MM.1S (cell line): ENCODE data around the gene CCDC169.

Experiments used
- DNase-seq: peaks from one replicate; pipeline ENCODE4 v3.0.0-alpha.2; 2015
- H2AFZ ChIP-seq: fragments of 300-600 bp; sonication (generic); 2 replicates; pipeline ENCODE4 v1.6.0; 2016; ENCODE audit warnings: antibody characterized with exemption, low read length
- H3F3A ChIP-seq: fragments of 300-600 bp; sonication (generic); 2 replicates; pipeline ENCODE4 v1.6.1; 2016; ENCODE audit warnings: mild to moderate bottlenecking, antibody characterized with exemption, low read length, moderate library complexity, mixed read lengths; ENCODE audit not compliant: insufficient read depth
- H3K27ac ChIP-seq: fragments of 300-600 bp; sonication (generic); 2 replicates; pipeline ENCODE4 v1.5.1; 2016; ENCODE audit warnings: mild to moderate bottlenecking, low read length
- H3K27me3 ChIP-seq: fragments of 300-600 bp; sonication (generic); replicated peaks from 2 replicates; pipeline ENCODE4 v1.6.0; 2016; ENCODE audit warnings: low read length; ENCODE audit not compliant: insufficient read depth
- H3K36me3 ChIP-seq: fragments of 300-600 bp; sonication (generic); replicated peaks from 2 replicates; pipeline ENCODE4 v1.6.1; 2016; ENCODE audit warnings: mild to moderate bottlenecking, low read length, mixed read lengths; ENCODE audit not compliant: insufficient read depth
- H3K4me1 ChIP-seq: fragments of 300-600 bp; sonication (generic); 2 replicates; pipeline ENCODE4 v1.6.1; 2016; ENCODE audit warnings: low read length, mixed read lengths
- H3K4me2 ChIP-seq: fragments of 300-600 bp; sonication (generic); 2 replicates; pipeline ENCODE4 v1.6.0; 2016; ENCODE audit warnings: low read depth, low read length
- H3K4me3 ChIP-seq: fragments of 300-600 bp; sonication (generic); 2 replicates; pipeline ENCODE4 v1.5.1; 2016; ENCODE audit warnings: low read length, mixed read lengths
- H3K79me2 ChIP-seq: fragments of 300-600 bp; sonication (generic); 2 replicates; pipeline ENCODE4 v1.6.1; 2016; ENCODE audit warnings: mixed run types, low read length, mixed read lengths
- H3K9ac ChIP-seq: fragments of 300-600 bp; sonication (generic); 2 replicates; pipeline ENCODE4 v1.6.1; 2016; ENCODE audit warnings: low read length, mixed read lengths
- H3K9me2 ChIP-seq: fragments of 300-600 bp; sonication (generic); replicated peaks from 2 replicates; pipeline ENCODE4 v1.6.1; 2016; ENCODE audit warnings: mild to moderate bottlenecking, low read length, mixed read lengths; ENCODE audit not compliant: insufficient read depth
- H3K9me3 ChIP-seq: fragments of 300-600 bp; sonication (generic); replicated peaks from 2 replicates; pipeline ENCODE4 v1.6.1; 2016; ENCODE audit warnings: mild to moderate bottlenecking, low read length, mixed read lengths; ENCODE audit not compliant: insufficient read depth
- H4K20me1 ChIP-seq: fragments of 300-600 bp; sonication (generic); 2 replicates; pipeline ENCODE4 v1.6.1; 2016; ENCODE audit warnings: mild to moderate bottlenecking, low read length, moderate library complexity, mixed read lengths; ENCODE audit not compliant: insufficient read depth
- EZH2 ChIP-seq: fragments of 300-600 bp; sonication (generic); optimal IDR thresholded peaks from 2 replicates; pipeline ENCODE3; 2017; ENCODE audit warnings: low read depth, mild to moderate bottlenecking, antibody characterized with exemption, low read length, mixed read lengths
- EZH2phosphoT487 ChIP-seq: fragments of 300-600 bp; sonication (generic); IDR thresholded peaks from 2 replicates; pipeline ENCODE4 v1.6.1; 2018; ENCODE audit warnings: antibody characterized with exemption, low read length
- TF ChIP-seq, protein P1 (sequence below): fragments of 300-600 bp; sonication (generic); IDR thresholded peaks from 2 replicates; pipeline ENCODE4 v1.5.1; 2016; ENCODE audit warnings: antibody characterized with exemption, low read length, mixed read lengths

CCDC169 gene

DNA sequence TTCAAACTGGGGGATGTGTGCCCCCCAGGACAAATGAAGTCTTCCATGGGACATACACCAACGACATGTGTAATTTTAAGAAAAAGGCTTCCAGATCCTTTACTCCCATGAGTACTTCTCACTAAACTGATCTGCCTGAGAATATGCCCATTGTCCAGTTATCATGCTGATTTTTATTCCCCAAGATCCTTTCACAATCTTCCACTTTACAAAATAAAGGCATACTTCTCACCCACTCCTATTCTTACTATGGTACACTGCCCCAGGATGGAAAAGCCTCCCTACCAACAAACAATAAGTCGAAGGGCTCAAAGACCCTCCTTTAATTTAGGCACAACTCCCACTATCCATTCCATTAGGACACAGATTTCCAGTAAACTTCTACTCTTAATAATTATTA lies 45.1 kb upstream of the CCDC169 start:
- H4K20me1 ChIP-seq = no peaks in the 10 kb centered on the region
- no peaks in the 10 kb centered on the region for H3K4me1 ChIP-seq
- H3K4me2 ChIP-seq = no peak overlapping the region
- no peak for DNase-seq
- no peak overlapping the region for H2AFZ ChIP-seq
- no peaks in the 10 kb centered on the region for H3K27me3 ChIP-seq
- H3K9me3 ChIP-seq = no peaks in the 10 kb centered on the region
- no peaks in the 10 kb centered on the region for H3K79me2 ChIP-seq
- TF ChIP-seq, protein P1, sequence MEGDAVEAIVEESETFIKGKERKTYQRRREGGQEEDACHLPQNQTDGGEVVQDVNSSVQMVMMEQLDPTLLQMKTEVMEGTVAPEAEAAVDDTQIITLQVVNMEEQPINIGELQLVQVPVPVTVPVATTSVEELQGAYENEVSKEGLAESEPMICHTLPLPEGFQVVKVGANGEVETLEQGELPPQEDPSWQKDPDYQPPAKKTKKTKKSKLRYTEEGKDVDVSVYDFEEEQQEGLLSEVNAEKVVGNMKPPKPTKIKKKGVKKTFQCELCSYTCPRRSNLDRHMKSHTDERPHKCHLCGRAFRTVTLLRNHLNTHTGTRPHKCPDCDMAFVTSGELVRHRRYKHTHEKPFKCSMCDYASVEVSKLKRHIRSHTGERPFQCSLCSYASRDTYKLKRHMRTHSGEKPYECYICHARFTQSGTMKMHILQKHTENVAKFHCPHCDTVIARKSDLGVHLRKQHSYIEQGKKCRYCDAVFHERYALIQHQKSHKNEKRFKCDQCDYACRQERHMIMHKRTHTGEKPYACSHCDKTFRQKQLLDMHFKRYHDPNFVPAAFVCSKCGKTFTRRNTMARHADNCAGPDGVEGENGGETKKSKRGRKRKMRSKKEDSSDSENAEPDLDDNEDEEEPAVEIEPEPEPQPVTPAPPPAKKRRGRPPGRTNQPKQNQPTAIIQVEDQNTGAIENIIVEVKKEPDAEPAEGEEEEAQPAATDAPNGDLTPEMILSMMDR = no peak
- TF ChIP-seq EZH2 = no peak
- no peak for TF ChIP-seq EZH2phosphoT487
- no peaks in the 10 kb centered on the region for H3K9me2 ChIP-seq
- H3F3A ChIP-seq = no peaks in the 10 kb centered on the region
- no peak overlapping the region for H3K27ac ChIP-seq
- no peak overlapping the region for H3K9ac ChIP-seq
- H3K36me3 ChIP-seq = no peaks in the 10 kb centered on the region
- no peak overlapping the region for H3K4me3 ChIP-seq

DNA sequence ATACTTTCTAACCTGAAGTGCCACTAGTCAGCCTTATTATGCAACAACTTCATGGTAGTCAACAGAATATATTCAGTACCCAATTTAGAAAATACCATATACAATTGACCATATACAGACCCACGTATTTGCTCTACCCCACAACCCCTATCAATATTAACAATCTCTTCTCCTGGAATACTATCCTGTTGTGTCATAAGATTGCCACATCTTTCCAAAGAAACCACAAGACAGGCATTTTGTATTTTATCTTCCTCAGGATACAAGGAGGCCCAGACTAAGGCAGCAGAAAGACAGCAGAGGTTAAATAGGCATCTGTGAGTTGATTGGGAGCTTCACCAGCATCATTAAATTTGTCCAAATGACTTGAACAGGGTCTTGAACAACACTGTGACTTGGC lies 44.1 kb upstream of the CCDC169 start:
- Histone ChIP-seq H3K9ac (no peak overlapping the region), H3K27me3 (no peaks in the 10 kb centered on the region), H3K4me1 (no peaks in the 10 kb centered on the region), H3K4me2 (no peak overlapping the region), H3K79me2 (no peaks in the 10 kb centered on the region), H4K20me1 (no peaks in the 10 kb centered on the region), H3K36me3 (no peaks in the 10 kb centered on the region), H3K9me3 (no peaks in the 10 kb centered on the region), H3K4me3 (no peak overlapping the region), H3K9me2 (no peaks in the 10 kb centered on the region), H3F3A (no peaks in the 10 kb centered on the region), H2AFZ (no peak overlapping the region), H3K27ac (no peak overlapping the region)
- no peak for DNase-seq
- TF ChIP-seq EZH2phosphoT487 (no peak), EZH2 (no peak)
- TF ChIP-seq, protein P1 = no peak

DNA sequence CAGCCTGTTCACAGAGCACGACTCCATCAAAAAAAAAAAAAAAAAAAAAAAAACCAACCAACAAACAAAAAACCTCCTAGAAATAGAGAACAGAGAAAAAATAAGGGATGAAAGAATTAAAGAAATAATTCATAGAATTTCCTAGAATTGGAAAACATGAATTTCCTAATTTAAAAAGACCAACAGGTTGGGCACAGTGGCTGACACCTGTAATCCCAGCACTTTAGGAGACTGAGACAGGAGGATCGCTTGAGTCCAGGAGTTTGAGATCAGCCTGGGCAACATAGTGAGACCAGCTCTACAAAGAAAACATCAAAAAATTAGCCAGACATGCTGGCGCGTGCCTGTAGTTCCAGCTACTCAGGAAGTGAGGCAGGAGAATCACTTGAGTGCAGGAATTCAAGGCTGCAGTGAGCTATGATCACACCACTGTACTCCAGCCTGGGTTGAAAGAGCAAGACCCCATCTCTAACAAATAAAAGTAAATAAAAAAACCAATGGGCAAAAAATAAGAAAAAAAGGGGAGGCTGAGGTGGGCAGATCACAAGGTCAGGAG lies 42.1 kb upstream of the CCDC169 start:
- H3F3A ChIP-seq = no peaks in the 10 kb centered on the region
- H3K4me1 ChIP-seq = no peaks in the 10 kb centered on the region
- H3K79me2 ChIP-seq = no peaks in the 10 kb centered on the region
- H3K9me3 ChIP-seq = no peaks in the 10 kb centered on the region
- no peak overlapping the region for H3K4me3 ChIP-seq
- no peak overlapping the region for H3K4me2 ChIP-seq
- H4K20me1 ChIP-seq = no peaks in the 10 kb centered on the region
- no peak overlapping the region for H3K27ac ChIP-seq
- no peaks in the 10 kb centered on the region for H3K27me3 ChIP-seq
- no peaks in the 10 kb centered on the region for H3K36me3 ChIP-seq
- no peak overlapping the region for H2AFZ ChIP-seq
- H3K9ac ChIP-seq = no peak overlapping the region
- TF ChIP-seq EZH2phosphoT487 = no peak
- TF ChIP-seq EZH2 = no peak
- no peaks in the 10 kb centered on the region for H3K9me2 ChIP-seq
- no peak for DNase-seq

DNA sequence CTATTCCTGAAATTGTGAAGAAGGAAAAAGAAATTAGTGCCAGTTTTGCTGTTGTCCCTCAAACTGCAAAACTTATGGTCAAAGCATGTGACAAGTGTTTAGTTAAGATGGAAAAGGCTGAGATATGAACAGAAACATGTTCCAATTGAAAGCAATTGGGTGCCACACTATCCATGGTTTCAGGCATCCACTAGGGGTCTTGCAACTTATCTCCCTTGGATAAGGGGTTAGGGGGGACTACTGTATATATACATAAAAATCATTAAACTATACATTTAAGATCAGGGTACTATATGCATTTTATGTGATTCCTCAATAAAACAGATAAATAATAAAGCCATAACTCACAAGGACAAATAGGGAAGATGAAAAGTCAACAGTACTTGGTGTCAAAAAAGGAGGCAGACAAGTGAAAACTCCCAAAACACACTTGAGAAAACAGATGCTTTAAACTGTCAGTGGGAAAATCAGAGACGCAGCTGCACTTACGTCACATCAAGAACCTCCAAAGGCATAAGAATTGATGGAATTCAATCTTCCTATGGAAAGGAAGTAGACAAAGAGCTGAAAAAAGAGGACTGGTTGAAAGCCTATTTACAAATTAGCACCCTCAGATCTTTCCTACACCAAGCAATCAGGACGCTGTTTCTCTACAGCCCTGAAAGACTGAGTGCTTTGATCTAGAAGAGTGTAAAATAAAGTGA lies 40.5 kb upstream of the CCDC169 start:
- H3K9me2 ChIP-seq = no peaks in the 10 kb centered on the region
- no peak overlapping the region for H3K4me3 ChIP-seq
- H3K4me2 ChIP-seq = no peak overlapping the region
- H2AFZ ChIP-seq = no peak overlapping the region
- H3K27ac ChIP-seq = no peak overlapping the region
- no peaks in the 10 kb centered on the region for H3K27me3 ChIP-seq
- H3K9me3 ChIP-seq = no peaks in the 10 kb centered on the region
- H3K36me3 ChIP-seq = no peaks in the 10 kb centered on the region
- no peak overlapping the region for H3K9ac ChIP-seq
- no peaks in the 10 kb centered on the region for H3K79me2 ChIP-seq
- no peaks in the 10 kb centered on the region for H4K20me1 ChIP-seq
- H3F3A ChIP-seq = no peaks in the 10 kb centered on the region
- no peak for DNase-seq
- TF ChIP-seq, protein P1 = no peak
- TF ChIP-seq EZH2phosphoT487 (no peak), EZH2 (no peak)
- H3K4me1 ChIP-seq = no peaks in the 10 kb centered on the region
